Amniotic epithelial cell (primary cell): Measurements from ENCODE around the gene ELP1.

Source experiments
- DNase-seq: peaks from one replicate; pipeline ENCODE4 v3.0.0-alpha.2; 2010; ENCODE audit warnings: low read depth

Gene ELP1

DNA sequence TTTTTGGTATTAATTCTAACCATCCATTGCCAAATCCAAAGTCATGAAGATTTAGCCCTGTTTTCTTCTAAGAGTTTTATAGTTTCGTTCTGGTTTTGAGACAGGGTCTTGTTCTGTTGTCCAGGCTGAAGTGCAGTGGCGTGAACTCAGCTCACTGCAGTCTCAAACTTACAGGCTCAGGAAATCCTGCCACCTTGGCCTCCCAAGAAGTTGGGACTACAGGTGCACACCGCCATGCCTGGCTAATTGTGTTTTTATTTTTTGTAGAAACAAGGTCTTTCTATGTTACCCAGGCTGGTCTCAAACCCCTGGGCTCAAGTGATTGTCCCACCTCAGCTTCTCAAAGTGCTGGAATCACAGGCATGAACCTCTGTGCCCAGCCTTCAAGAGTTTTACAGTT, 50.8 kb downstream of the ELP1 start:
- no peak for DNase-seq

DNA sequence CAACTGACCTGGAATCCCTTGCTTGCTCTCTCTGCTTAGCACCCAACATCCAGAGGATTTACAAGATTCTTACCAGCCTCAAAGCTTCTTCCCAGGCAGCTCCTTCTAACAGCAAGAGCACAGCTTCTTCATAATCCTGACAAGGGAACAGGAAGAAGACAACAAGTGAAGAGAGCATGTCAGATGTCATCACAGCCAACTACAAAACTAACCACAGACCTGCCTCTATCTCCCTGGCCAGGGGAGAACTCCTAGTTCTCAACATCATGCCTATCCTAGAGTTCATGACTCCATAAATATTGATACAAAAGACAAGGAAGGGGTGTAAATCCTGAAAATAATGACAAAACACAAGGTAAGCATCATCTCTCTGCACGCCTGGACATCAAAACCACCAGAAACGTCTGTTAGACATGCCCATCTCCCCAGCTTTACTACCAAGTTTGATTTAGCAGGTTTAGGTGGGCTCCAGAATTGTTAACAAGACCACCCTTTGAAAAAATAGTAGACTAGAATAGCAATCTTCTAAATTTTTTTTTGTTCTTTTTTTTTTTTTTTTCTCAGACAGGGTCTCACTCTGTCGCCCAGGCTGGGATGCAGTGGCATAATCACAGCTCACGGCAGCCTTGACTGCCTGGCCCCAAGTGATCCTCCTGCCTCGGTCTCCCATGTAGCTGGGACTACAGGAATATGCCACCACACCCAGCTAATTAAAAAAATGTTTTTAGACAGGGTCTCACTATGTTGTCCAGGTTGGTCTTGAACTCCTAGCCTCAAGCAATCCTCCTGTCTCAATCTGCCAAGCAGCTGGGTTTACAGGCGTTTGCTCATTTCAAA, 51.7 kb downstream of the ELP1 start:
- DNase-seq: peak; percentile 9

DNA sequence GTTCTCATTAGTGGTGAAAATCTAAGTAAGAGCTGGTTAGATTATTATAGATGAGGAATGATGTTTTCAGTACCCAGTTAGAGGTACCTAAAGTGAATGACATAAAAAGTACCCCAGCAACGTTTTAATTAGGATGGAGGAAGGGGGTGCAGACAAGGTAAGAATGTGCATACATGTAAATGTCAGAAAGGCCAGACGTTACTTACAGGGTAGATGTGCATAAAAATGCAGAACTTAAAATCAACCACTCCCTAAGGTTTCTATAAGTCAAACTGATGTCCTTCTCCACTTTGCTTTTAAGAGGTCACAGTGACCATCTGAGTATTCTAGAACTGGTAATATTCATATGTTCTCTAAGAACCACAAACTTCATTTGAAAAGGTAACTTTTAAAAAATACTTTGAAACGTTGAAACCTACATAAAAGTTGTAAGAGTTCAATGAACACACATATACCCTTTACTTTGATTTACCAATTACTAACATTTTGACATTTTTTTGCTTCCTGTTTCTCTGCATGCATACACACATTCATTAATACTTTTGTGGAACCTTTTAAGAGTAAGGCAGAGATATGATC, 53.1 kb downstream of the ELP1 start:
- no peak for DNase-seq

DNA sequence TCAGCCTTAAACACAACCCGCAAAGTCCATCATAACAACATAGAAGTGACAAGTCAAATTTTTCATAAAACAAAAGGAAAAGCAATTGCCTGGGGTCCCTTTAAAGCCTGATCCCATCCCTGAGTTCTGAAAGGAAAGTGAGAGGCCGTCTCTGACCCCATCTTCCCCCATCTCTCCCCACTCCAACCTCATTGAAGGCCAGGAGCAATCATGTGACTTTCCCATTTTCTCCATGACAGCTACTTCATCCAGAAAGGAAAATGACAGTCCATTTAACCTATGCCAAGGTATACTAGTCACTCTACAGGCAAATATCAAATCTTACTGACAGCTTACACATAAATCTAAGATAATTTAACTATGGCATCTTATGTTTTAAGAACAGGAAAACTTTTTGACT, 56.4 kb downstream of the ELP1 start:
- DNase-seq: no peak

DNA sequence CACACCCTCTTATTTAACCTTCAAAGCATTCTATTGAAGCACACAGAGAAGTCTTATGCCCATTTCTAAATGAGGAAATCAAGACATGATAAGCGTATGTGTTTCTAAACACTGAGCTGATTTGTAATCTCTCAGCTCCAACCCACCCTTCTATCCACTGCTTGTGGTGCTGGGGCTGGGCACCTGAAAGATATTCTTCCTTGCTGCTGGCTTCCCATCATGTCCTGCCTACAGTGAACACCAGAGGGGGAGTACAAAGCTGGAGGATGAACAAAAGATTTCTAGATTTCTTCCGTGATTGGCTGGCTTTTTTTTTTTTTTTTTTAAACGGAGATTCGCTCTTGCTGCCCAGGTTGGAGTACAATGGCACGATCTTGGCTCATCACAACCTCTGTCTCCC, 57.5 kb downstream of the ELP1 start:
- no peak for DNase-seq

DNA sequence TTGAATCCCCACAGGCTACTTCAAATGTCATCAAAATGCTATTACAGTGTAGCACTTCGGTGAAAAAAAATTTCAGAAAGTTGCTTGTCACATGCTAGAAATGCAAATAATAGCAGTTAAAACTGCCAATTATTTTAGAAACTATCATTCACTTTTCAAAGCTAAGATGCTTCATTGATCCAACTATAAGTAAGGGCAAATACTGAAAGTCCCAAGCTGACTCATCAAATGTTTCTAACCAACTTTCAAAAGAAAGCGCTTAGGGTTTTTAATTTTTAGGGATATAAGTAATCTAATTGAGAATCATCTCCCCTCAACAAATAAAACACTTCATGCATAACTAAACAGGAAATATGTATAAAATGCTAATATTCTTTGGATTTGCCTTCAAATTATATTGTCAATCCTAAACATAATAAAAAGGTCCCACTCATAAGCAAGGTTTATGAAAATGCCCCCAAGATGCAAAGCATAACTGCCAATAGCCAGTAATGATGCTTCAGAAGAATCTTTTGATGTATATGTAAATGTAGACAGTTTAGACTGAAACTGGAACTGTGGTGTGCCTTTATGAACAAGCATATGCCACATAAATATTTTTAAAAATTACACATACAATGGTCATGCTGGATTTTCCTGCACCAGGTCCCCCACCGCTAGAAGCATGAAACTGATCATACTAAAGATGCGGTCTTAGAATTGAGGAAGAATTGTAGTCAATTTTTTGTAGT, 59.7 kb downstream of the ELP1 start:
- no peak for DNase-seq

DNA sequence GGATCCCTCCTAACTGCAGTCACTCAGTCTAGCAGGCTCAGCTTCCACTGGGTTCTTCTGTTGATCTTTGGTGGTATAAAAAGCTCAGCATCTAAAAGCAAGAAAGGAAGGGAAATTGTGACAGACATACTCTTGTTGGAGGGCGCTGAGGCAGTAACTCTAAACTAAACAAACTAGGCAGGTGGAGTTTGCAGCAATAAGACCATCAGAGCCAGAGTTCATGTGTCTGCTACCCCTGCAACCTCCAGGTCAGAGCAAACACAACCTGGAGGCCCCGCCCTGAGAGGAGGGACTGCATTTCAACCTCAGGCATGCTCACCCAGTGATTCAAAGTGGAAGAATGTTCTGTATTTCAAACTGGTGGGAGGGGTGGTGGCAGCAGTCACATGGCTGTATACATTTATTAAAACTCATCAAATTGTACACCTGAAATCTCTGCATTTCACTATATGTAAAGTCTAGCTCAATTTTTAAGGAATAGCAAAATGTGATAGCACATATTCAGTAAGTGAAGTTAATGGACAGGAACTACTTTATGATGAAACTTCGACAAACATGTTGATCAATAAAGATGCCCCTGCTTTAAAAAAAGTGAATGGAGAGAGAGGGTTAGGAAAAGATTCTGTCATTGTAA, 64.7 kb downstream of the ELP1 start:
- peak; percentile 74 for DNase-seq

DNA sequence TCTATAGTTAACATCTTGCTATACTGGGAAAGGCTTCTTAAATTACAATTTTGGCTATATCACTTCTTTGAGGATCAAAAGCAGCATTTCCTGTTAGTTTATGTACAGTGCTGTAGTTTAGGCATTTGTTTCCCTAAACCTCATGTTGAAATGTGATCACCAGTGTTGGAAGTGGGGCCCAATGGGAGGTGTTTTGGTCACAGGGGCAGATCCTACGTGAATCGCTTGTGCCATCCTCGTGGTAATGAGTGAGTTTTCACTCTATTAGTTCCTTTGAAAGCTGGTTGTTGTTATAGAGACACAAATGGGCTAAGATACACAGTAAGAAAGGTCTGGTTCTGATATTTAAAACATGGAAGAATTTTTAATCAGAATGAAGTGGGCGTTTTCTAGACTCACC, 66.1 kb downstream of the ELP1 start:
- no peak for DNase-seq

DNA sequence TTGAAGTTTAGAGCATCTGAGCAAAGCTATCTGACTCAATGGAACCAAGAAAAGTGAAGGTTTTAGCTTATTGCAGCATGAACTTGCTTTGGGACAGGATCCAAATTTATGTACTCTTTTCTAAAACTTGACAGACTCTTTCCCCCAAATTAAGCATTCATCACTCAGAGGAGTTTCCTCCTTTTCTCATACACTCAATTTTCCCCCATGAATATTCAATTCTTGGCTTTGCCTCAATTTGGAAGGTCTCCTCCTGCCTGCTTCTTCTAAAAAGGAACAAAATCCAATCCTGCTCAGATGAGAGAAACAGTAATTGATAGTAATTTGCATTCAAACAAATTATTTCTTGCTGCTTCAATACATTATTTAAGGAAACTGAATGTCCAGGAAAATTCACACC, 66.8 kb downstream of the ELP1 start:
- no peak for DNase-seq

DNA sequence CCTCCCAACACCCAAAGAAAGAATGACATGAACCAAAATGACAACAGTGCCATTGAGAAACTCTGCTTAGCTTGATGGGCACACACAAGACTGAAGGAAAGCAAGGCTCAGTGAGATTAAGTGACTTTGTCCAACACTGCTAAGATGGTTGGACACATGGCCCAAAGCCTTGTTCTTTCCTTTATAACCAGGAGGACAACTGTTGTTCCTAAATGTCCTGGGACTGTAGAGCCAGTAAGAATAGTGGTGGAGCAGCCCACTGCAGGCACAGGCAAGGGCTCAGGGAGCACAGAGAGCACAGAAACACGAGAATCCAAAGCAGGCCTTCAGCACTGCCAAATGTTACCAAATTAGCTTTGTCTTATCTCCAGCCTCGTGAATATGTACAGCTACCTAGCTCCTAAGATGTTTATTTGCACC, 67.9 kb downstream of the ELP1 start:
- no peak for DNase-seq

DNA sequence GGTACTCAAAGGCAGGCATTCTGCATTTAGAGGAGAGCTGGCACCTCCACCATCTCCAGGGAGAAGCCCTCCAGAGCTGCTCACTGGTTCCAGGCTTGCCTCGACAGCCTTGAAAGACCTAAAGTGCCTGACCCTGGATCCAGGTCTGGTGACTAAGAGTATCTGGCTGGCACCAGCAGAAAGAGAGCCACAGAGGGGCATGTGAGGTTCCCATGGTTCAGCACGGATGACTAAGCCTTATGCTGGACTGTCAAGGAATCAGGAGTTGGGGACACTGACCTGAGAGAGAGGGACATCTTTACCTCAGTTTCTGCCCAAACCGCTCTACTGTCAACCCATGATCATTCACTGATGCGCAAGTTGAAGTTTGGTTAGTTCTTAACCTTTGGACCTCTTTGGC, 68.9 kb downstream of the ELP1 start:
- no peak for DNase-seq

DNA sequence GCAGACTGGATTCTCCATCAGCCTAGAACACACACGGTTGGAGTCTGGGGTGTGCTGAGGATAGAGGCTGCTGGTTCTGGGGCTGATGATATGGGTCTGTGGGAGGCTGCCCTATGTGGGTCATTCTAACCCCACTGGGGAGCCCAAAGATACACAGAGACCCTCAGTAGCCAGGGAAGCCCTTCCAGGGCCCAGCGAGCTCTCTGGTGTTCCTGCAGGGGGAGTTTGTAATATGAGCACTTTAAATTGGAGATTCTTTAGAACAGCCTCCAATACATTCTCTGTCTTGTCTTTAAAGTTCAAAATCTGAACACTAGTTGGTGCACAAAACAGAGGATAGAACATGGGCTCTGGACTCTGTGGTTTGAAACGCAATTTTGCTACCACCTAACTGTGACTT, 69.5 kb downstream of the ELP1 start:
- DNase-seq: no peak

DNA sequence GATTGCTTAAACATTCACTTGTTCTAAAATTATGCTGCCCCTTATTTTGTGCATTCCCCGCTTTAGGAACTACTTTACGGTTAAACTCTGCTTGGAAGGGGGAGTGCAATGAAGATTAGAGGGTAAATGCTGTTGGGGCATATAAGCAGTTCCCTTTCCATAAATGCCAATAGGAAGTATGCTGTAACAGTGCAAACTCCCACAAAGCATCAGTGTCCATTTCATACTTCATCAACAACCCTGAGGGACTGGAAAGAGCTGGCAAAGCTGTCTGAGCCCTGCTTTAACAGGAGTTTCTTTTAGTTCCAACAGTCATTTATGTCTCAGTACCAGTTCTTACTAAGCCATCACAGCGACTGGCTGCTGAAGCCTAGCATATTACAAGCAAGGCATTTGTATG, 70.0 kb downstream of the ELP1 start:
- DNase-seq: no peak

DNA sequence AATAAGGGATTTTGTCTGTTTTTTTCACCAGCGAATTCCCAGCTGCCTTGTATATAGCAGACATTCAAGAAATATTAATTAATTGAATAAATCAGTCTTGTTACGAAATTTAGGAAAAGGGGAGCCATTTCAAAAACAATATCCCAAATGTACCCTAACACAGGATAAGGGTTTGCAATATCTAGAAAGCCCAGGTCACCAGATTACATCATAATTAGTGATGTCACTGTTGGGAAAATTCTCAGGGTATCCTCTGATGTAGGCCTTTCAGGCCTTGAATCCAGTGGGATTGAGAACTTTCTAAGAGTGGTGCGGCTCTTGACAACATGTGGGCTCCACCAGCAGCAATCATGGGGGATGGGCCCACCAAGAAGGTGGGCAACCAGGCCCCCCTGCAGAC, 71.9 kb downstream of the ELP1 start, which contains the start of gene ACTL7A:
ACTL7A (plus strand) TSS at position 270 of the 400 bp plus-strand sequence; CDS start at position 327, 57 bp downstream.
- DNase-seq: no peak

DNA sequence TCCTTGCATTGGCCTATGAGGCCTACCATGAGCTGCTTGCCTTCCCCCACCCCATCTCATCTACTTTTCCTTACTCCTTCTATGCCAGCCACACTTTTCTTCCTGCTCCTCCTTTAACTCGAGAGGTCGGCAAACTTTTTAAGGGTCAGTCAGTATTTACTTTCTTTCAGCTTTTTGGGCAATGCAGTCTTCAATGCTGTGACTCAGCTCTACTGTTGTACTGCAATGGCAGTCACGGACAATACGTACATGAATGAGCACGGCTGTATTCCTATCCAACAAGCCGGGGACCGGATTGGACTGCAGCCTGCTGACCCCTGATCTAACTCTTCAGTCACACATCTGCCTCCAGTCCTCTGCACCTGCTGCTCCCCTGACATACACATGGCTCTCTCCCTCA, 72.5 kb downstream of the ELP1 start:
- DNase-seq: no peak

DNA sequence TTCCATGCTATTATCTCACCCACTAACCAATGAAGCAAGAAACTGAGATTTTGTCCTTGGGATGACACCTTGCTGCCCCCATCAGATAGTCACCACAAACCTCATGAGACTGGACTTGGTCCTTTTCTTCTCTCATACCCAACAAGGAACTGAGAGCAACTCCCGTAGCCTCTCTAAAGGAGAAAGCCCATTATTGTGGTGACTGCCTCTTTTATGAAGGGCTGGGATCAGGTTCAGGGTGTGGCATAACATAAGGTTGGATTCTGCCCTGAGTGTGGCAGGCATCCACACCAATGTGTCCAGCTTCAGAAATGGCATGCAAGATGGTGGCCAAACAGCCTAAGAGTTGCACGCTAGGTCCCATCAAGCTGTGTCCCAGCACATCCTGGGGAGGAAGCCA, 73.2 kb downstream of the ELP1 start:
- DNase-seq: no peak

DNA sequence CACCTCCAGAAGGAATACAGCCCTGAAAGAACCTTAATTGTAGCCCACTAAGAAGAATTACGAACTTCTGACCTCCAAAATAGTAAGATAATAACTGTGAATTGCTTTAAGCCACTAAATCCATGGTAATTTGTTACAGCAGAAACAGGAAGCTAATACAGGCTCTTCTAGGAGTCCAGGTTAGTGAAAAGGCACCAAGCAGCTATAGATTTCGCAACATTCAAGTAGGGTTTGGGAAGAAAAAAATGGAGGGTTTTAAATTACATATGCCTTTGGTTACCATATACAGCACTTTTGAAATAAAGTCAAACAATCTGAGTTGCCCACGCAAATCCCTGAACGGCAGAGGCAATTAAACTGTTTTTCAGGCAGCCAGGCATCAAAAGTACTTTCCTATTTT, 73.6 kb downstream of the ELP1 start:
- DNase-seq: peak; percentile 11

DNA sequence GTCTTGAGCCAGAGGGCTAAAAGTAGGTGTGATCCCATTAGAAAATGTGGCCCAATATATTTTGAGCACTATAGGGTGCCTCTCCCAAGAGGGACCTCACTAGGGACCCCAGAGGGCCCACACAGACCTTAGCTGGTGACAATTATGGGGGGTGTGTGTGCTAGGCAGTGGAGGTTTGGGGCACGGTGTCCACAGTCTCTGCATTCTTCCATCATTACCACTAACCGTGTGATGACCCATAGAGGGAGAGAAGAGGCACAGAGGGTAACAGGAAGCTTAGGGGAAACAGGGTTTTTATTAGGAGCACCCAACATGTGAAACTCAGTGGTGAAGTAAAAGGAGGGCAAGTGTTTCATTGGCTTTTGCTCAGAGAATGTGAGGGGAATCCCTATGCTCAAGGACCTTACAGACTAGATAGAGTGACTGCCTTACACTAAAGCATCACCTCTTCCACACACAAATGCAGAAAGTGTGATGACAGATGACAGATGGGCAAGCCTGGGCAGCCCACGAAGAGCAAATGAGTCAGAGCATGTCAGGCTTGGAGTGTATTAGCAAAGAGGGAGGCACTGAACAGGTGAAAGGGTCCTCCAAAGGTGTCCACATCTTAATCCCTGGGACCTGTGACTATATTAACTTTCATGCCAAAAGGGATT, 74.3 kb downstream of the ELP1 start:
- peak; percentile 33 for DNase-seq

DNA sequence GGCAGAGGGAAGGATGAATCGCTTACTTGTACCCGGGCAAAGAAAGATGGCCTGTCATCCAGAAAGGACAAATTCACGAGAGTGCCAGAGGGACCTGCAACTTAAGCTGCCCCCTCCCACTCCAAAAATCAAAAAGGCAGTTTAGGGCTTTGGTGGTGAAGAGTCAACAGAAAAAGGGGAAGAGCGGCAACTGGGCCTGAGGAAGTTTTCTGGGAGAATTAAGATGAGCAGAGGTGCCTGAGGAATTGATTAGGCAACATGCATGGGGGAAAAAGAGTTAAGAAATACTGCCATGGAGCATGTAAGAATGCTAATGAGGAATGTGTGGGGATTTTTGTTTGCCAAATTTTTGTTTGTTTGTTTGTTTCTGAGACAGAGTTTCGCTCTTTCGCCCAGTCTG, 76.4 kb downstream of the ELP1 start:
- DNase-seq: no peak

DNA sequence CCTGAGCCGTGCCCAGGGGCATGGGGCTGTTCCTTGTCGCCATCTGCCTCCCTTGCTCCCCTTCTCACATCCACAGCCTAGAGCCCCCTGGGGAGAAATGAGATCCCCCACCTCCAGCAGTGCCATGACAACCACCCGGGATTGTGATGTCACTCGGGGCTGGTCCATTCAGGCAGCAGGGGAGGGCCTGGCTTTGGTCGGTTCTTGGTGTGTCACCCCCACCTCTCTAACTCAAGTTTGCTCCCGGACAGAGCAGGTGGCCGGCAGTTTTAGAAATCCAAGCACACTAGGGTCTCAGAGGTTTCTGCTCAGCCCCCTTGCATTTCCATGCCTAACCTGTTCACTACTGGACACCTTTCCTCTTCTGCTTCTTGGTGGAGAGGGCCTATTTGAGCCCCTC, 78.0 kb downstream of the ELP1 start, which contains the start of gene ACTL7B:
ACTL7B (minus strand) TSS at position 99 of the 400 bp plus-strand sequence; CDS start at position 43, 56 bp downstream.
- no peak for DNase-seq

DNA sequence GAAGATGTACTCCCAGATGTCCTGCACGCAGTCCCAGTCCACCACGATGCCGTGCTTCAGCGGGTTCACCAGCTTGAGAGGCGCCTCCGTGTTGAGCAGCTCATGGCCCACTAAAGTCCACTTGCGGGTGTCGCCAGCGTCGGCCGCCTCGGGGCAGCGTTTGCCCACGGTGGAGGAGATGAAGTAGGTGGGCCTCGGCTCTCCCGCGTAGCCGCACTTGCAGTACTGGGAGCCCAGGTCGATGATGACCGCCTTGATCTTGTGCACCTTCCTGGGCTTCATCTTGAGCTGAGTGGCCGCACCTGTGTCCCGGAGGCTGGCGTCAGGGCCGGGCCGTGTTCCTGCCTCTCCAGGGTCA, 78.4 kb downstream of the ELP1 start:
- DNase-seq: no peak
